GM10266 (cell line): ENCODE data around the gene ATP1A2.

Source experiments
- DNase-seq: peaks from one replicate; pipeline ENCODE4 v3.0.0; 2012; ENCODE audit errors: extremely low spot score
- TF ChIP-seq, protein P1 (sequence below): IDR thresholded peaks from 2 replicates; pipeline ENCODE4 v1.5.1; 2012; ENCODE audit warnings: mild to moderate bottlenecking, low read depth; ENCODE audit not compliant: control insufficient read depth, insufficient read depth; ENCODE audit errors: missing control alignments

The ATP1A2 gene

DNA sequence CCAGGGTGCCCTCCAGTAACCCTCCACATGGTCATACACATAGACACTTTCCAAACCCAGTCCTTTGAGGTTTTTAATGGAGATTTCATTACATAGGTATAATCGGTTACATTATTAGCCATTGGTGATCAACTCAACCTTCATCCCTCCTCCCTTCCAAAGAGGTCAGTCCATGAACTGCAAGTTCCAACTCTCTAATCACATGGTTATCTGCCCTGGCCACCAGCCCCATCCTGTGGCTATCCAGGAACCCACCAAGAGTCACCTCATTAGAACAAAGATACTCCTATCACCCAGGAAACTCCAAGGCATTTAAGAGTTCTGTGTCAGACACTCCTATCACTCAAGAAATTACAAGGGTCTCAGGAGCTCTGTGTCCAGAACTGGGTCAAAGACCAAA, 48.1 kb downstream of the ATP1A2 start:
- TF ChIP-seq, protein P1, sequence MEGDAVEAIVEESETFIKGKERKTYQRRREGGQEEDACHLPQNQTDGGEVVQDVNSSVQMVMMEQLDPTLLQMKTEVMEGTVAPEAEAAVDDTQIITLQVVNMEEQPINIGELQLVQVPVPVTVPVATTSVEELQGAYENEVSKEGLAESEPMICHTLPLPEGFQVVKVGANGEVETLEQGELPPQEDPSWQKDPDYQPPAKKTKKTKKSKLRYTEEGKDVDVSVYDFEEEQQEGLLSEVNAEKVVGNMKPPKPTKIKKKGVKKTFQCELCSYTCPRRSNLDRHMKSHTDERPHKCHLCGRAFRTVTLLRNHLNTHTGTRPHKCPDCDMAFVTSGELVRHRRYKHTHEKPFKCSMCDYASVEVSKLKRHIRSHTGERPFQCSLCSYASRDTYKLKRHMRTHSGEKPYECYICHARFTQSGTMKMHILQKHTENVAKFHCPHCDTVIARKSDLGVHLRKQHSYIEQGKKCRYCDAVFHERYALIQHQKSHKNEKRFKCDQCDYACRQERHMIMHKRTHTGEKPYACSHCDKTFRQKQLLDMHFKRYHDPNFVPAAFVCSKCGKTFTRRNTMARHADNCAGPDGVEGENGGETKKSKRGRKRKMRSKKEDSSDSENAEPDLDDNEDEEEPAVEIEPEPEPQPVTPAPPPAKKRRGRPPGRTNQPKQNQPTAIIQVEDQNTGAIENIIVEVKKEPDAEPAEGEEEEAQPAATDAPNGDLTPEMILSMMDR, result no peak
- no peak for DNase-seq

- DNase-seq, result no peak
- TF ChIP-seq, protein P1, result no peak
Measured at GRCh38 chr1:160164121-160164520, 48.6 kb downstream of the ATP1A2 start.

- TF ChIP-seq, protein P1, result no peak
Measured at GRCh38 chr1:160166166-160166868, 50.8 kb downstream of the ATP1A2 start.

DNA sequence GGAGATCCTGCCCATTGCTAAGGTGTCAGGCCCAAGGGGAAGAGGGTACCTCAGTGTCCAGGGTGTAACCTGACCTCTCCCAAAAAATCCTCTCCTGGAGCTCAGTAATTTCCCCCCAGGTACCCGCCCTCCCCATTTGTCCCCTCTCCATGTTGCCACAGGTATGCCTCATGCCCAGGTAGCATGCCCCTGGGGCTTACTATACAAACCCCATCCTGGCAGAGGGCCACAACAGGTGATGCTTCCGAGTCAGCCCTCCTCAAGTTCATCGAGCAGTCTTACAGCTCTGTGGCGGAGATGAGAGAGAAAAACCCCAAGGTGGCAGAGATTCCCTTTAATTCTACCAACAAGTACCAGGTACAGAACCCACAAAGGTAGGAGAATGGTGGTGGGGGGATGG, 51.5 kb downstream of the ATP1A2 start:
- TF ChIP-seq, protein P1, result no peak
- no peak for DNase-seq

More at GRCh38 chr1:160166166-160166868, 50.8 kb downstream of the ATP1A2 start:
- DNase-seq, result no peak

- no peak for DNase-seq
- TF ChIP-seq, protein P1, result no peak
Measured at GRCh38 chr1:160167580-160167979, 52.0 kb downstream of the ATP1A2 start.

DNA sequence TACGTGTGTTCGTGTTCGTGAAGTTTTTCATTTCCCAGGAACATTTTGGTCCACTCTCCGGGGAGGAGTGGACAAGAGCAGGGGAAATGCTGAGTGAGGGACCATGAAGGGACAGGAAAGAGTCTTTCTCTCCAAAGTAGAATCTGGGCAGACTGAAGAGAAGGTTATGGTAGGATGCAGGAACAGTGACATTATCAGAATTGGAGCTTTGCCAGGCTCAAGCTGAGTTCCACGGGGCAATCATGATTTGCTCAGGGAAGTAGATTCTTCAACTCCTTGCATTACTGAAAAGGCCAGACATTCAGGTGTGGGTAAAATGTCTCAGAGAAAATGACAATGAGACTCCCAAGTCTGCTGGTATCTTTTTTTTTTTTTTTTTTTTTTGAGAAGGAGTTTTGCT, 52.5 kb downstream of the ATP1A2 start:
- TF ChIP-seq, protein P1, result no peak
- no peak for DNase-seq

DNA sequence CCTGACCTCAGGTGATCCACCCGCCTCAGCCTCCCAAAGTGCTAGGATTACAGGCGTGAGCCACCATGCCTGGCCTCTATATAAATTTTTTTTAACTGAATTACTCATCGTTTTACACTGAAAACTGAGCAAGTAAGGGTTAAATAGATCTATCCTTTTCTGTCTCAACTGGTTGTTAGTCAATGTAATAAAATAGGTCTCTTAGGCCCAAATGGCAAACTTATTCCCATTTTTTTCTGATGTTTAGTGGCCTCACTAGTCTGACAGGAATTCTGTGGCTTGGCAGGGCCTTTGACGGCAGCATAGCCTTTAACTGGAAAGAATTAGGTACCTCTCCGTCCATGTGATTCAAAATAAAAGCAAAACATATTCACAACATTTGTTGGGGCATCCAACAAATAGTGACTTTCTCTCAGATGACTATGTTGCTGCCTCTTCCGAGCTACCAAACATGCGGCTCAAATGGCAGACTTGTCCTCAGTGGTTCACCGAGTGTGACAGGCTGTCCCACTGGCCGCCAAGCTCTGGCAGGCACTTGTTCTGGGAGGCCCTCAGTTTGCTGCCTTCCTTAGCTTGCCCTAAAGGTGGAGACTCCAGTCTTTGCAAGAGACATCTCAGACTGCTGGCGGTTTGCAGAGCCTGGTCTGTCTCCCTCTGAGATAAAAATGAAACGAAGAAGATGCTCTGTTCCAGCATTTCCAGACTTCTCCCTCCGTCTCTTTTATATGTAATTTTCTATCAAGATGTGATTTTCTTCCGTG, 53.2 kb downstream of the ATP1A2 start:
- DNase-seq, result no peak
- TF ChIP-seq, protein P1, result no peak
